HEK293 (cell line): ENCODE measurements around the gene EDIL3.

Experiments
- CTCF ChIA-PET: fragments of 350-600 bp; formaldehyde crosslinking; extraction: SDS; loops from one replicate; lab custom pipeline; 2021; ENCODE audit warnings: antibody characterized with exemption; lab: Yijun Ruan, JAX
- POLR2A ChIA-PET: fragments of 300-600 bp; formaldehyde crosslinking; extraction: SDS; loops from one replicate; lab custom pipeline; 2020; ENCODE audit warnings: antibody characterized with exemption, inconsistent platforms; lab: Yijun Ruan, JAX
- H3K27ac ChIP-seq: fragments of 200-500 bp; sonication (Bioruptor generic); 2 replicates; pipeline ENCODE4 v1.5.1; 2014; ENCODE audit warnings: low read depth, low read length, control low read depth, inconsistent platforms; ENCODE audit errors: extremely low read depth
- H3K36me3 ChIP-seq, 2 experiments: fragments of 200-500 bp in 1 of 2; sonication (Bioruptor generic) in 1 of 2; 1 replicate in 1 of 2; 2 replicates in 1 of 2; pipeline ENCODE4 v1.5.1; 2014 to 2017; ENCODE audit warnings: inconsistent platforms in 2 of 2, low read length in 2 of 2; ENCODE audit not compliant: control insufficient read depth in 2 of 2, insufficient read depth in 1 of 2
- H3K4me1 ChIP-seq: fragments of 200-500 bp; sonication (Bioruptor generic); 2 replicates; pipeline ENCODE4 v1.5.1; 2014; ENCODE audit warnings: mild to moderate bottlenecking, low read length, inconsistent platforms; ENCODE audit not compliant: control insufficient read depth, insufficient read depth
- H3K4me3 ChIP-seq: 2 replicates; pipeline ENCODE4 v1.5.1; 2011; ENCODE audit warnings: low read depth, mild to moderate bottlenecking, control low read depth, low read length, moderate library complexity
- H3K9me3 ChIP-seq: fragments of 200-500 bp; sonication (Bioruptor generic); 2 replicates; pipeline ENCODE4 v1.5.1; 2014; ENCODE audit warnings: low read depth, low read length, inconsistent platforms; ENCODE audit not compliant: control insufficient read depth, insufficient read depth
- BCL11A ChIP-seq: fragments of 450-650 bp; formaldehyde crosslinking; IDR thresholded peaks from 2 replicates; pipeline ENCODE4 v1.5.1; 2016; ENCODE audit warnings: low read depth, missing biosample characterization, missing genetic modification characterization
- GFI1B ChIP-seq: fragments of 450-650 bp; formaldehyde crosslinking; IDR thresholded peaks from 2 replicates; pipeline ENCODE4 v1.5.1; 2016; ENCODE audit warnings: missing biosample characterization, missing genetic modification characterization
- HOXD13 ChIP-seq: sonication (generic); formaldehyde crosslinking; IDR thresholded peaks from 2 replicates; pipeline ENCODE4 v1.8.0; 2022; ENCODE audit warnings: missing genetic modification reagents, borderline replicate concordance
- KLF8 ChIP-seq: fragments of 450-650 bp; formaldehyde crosslinking; IDR thresholded peaks from 2 replicates; pipeline ENCODE4 v1.5.1; 2016; ENCODE audit warnings: missing biosample characterization, missing genetic modification characterization
- KLF9 ChIP-seq: fragments of 450-650 bp; formaldehyde crosslinking; IDR thresholded peaks from 2 replicates; pipeline ENCODE4 v1.5.1; 2016; ENCODE audit warnings: missing biosample characterization, missing genetic modification characterization, low read depth
- TCF7L2 ChIP-seq: IDR thresholded peaks from 2 replicates; pipeline ENCODE4 v1.6.1; 2011; ENCODE audit warnings: low read depth, mild to moderate bottlenecking, inconsistent platforms, low read length, moderate library complexity, borderline replicate concordance
- YY2 ChIP-seq: fragments of 450-650 bp; formaldehyde crosslinking; IDR thresholded peaks from 2 replicates; pipeline ENCODE4 v1.5.1; 2016; ENCODE audit warnings: missing biosample characterization, missing genetic modification characterization
- ZFP3 ChIP-seq: fragments of 450-650 bp; formaldehyde crosslinking; IDR thresholded peaks from 2 replicates; pipeline ENCODE4 v1.5.1; 2016; ENCODE audit warnings: low read depth, missing biosample characterization, missing genetic modification characterization
- ZNF138 ChIP-seq: fragments of 450-650 bp; formaldehyde crosslinking; IDR thresholded peaks from 2 replicates; pipeline ENCODE4 v1.5.1; 2016; ENCODE audit warnings: missing biosample characterization, missing genetic modification characterization, borderline replicate concordance
- ZNF146 ChIP-seq: fragments of 450-650 bp; formaldehyde crosslinking; IDR thresholded peaks from 2 replicates; pipeline ENCODE4 v1.5.1; 2016; ENCODE audit warnings: missing biosample characterization, missing genetic modification characterization
- ZNF169 ChIP-seq: fragments of 450-650 bp; formaldehyde crosslinking; IDR thresholded peaks from 2 replicates; pipeline ENCODE4 v1.5.1; 2016; ENCODE audit warnings: missing biosample characterization, missing genetic modification characterization
- ZNF274 ChIP-seq, 2 experiments: fragments of 200-500 bp in 1 of 2; fragments of 450-650 bp in 1 of 2; sonication (Bioruptor generic) in 1 of 2; formaldehyde crosslinking in 1 of 2; IDR thresholded peaks; 2 replicates each; pipeline versions ENCODE4 v1.5.1 to v1.6.1; 2014 to 2016; ENCODE audit warnings: borderline replicate concordance in 1 of 2, inconsistent platforms in 1 of 2, low read length in 1 of 2, missing biosample characterization in 1 of 2, missing genetic modification characterization in 1 of 2
- ZNF350 ChIP-seq: fragments of 450-650 bp; formaldehyde crosslinking; IDR thresholded peaks from 2 replicates; pipeline ENCODE4 v1.5.0; 2017; ENCODE audit warnings: missing biosample characterization, mild to moderate bottlenecking, missing genetic modification characterization
- ZNF354C ChIP-seq: fragments of 450-650 bp; formaldehyde crosslinking; IDR thresholded peaks from 2 replicates; pipeline ENCODE4 v1.5.1; 2016; ENCODE audit warnings: missing biosample characterization, missing genetic modification characterization, low read depth, borderline replicate concordance
- ZNF510 ChIP-seq: fragments of 450-650 bp; formaldehyde crosslinking; IDR thresholded peaks from 2 replicates; pipeline ENCODE4 v1.5.1; 2018; ENCODE audit warnings: mild to moderate bottlenecking, missing genetic modification characterization, missing biosample characterization; ENCODE audit not compliant: insufficient replicate concordance
- ZNF548 ChIP-seq: fragments of 450-650 bp; formaldehyde crosslinking; IDR thresholded peaks from 2 replicates; pipeline ENCODE4 v1.5.1; 2016; ENCODE audit warnings: missing biosample characterization, missing genetic modification characterization
- ZNF555 ChIP-seq: fragments of 450-650 bp; formaldehyde crosslinking; conservative IDR thresholded peaks from 2 replicates; pipeline ENCODE4 v1.5.1; 2017; ENCODE audit warnings: missing biosample characterization, mild to moderate bottlenecking, missing genetic modification characterization, inconsistent platforms
- ZNF600 ChIP-seq: fragments of 450-650 bp; formaldehyde crosslinking; IDR thresholded peaks from 2 replicates; pipeline ENCODE4 v1.5.1; 2016; ENCODE audit warnings: missing biosample characterization, missing genetic modification characterization
- ZNF623 ChIP-seq: fragments of 450-650 bp; formaldehyde crosslinking; IDR thresholded peaks from 2 replicates; pipeline ENCODE4 v1.5.1; 2016; ENCODE audit warnings: missing biosample characterization, missing genetic modification characterization
- ZSCAN16 ChIP-seq: fragments of 450-650 bp; formaldehyde crosslinking; IDR thresholded peaks from 2 replicates; pipeline ENCODE4 v1.5.1; 2016; ENCODE audit warnings: missing biosample characterization, missing genetic modification characterization
- TF ChIP-seq, protein P1 (sequence below): fragments of 450-650 bp; formaldehyde crosslinking; optimal IDR thresholded peaks from 2 replicates; pipeline ENCODE3; 2016; ENCODE audit warnings: missing biosample characterization, mild to moderate bottlenecking, missing genetic modification characterization
- TF ChIP-seq, protein P2 (sequence below): fragments of 450-650 bp; formaldehyde crosslinking; IDR thresholded peaks from 2 replicates; pipeline ENCODE4 v1.5.1; 2016; ENCODE audit warnings: missing biosample characterization, missing genetic modification characterization
- TF ChIP-seq, protein P3 (sequence below): sonication (generic); formaldehyde crosslinking; IDR thresholded peaks from 2 replicates; pipeline ENCODE4 v1.8.1; 2022; ENCODE audit warnings: mild to moderate bottlenecking, moderate library complexity, missing genetic modification reagents
- TF ChIP-seq, protein P4 (sequence below): fragments of 450-650 bp; formaldehyde crosslinking; IDR thresholded peaks from 2 replicates; pipeline ENCODE4 v1.5.1; 2017; ENCODE audit warnings: missing biosample characterization, missing genetic modification characterization

The EDIL3 gene

DNA sequence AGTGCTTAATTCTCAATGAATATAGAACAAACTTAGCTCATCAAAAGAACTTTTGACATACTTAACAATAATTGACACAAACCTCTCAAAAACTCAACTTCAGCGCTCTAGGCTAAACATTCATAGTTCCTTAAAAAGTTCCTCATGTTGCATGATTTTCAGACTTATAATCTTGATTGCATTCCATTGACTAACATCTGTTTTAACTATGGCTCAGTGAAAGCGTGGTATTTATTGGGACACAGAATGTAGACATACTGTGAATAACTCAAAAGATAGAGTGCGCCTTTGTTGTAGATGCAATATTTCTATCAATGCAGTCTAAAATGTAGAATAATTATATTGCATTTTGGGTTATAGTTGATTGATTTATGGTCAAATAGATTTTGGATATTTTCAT is 436.9 kb downstream of the EDIL3 start:
- no peaks in the 10 kb centered on the region for H3K36me3 ChIP-seq
- POLR2A ChIA-PET: interaction anchor here (0.6 kb wide), 1 partner anchor 167 kb away, joined by 4 read pairs; no protein-coding TSS in a partner anchor
- TF ChIP-seq ZNF169 (tag by site-specific recombination): no peak
- no peak for TF ChIP-seq YY2 (tag by site-specific recombination)
- TF ChIP-seq ZNF138: no peak
- no peak for TF ChIP-seq ZNF354C (tag by site-specific recombination)
- TF ChIP-seq KLF9 (tag by site-specific recombination): no peak
- TF ChIP-seq KLF8: no peak
- TF ChIP-seq ZNF548 (tag by site-specific recombination): no peak
- no peak for TF ChIP-seq BCL11A (tag by site-specific recombination)
- TF ChIP-seq, all 188 proteins: peak for 0
- H3K4me3 ChIP-seq: no peak overlapping the region
- no peaks in the 10 kb centered on the region for H3K4me1 ChIP-seq
- CTCF ChIA-PET: no interaction called here
- no peaks in the 10 kb centered on the region for H3K9me3 ChIP-seq
- no peak overlapping the region for H3K27ac ChIP-seq

DNA sequence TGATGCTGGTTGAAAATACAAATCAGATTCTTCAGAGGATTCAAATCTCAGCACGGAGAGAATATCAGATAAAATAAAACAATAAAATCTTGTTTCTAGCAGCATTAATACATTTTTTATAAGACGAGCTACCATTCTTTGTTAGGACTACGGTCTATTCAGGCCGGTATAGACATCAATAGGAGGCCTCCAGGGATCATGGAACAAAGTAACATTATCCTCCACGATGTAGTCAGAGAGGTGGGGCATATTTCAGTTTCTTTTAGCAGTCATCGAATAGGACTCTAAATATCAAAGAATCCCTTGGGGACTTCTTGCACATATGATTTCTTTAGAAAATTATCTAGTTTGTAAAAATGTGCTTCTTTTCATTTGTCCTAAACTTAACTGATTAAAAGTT is 438.2 kb downstream of the EDIL3 start:
- Histone ChIP-seq H3K9me3 (no peaks in the 10 kb centered on the region), H3K4me1 (no peaks in the 10 kb centered on the region), H3K4me3 (no peak overlapping the region), H3K27ac (no peak overlapping the region), H3K36me3 (no peaks in the 10 kb centered on the region)
- ChIA-PET CTCF (interaction anchor here (0.7 to 1.0 kb wide), 2 partner anchors 19 to 21 kb away, joined by 3 to 4 read pairs; no protein-coding TSS in a partner anchor), POLR2A (no interaction called here)
- TF ChIP-seq ZNF555 (tag by site-specific recombination) (no peak), ZNF600 (no peak), ZFP3 (tag by site-specific recombination) (no peak), GFI1B (tag by site-specific recombination) (no peak), HOXD13 (CRISPR knock-in tag) (no peak), ZSCAN16 (no peak), ZNF510 (tag by site-specific recombination) (no peak), TCF7L2 (no peak), ZNF146 (no peak), ZNF274 (IDR thresholded peaks at IDR 0.05; ENCODE audit: low read length) (no peak), ZNF274 (tag by site-specific recombination; IDR thresholded peaks at IDR 0.05; ENCODE audit: borderline replicate concordance) (no peak), ZNF350 (tag by site-specific recombination) (no peak), ZNF623 (tag by site-specific recombination) (no peak)
- TF ChIP-seq, protein P1, sequence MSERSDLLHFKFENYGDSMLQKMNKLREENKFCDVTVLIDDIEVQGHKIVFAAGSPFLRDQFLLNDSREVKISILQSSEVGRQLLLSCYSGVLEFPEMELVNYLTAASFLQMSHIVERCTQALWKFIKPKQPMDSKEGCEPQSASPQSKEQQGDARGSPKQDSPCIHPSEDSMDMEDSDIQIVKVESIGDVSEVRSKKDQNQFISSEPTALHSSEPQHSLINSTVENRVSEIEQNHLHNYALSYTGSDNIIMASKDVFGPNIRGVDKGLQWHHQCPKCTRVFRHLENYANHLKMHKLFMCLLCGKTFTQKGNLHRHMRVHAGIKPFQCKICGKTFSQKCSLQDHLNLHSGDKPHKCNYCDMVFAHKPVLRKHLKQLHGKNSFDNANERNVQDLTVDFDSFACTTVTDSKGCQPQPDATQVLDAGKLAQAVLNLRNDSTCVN (tag by site-specific recombination): no peak
- TF ChIP-seq, protein P2, sequence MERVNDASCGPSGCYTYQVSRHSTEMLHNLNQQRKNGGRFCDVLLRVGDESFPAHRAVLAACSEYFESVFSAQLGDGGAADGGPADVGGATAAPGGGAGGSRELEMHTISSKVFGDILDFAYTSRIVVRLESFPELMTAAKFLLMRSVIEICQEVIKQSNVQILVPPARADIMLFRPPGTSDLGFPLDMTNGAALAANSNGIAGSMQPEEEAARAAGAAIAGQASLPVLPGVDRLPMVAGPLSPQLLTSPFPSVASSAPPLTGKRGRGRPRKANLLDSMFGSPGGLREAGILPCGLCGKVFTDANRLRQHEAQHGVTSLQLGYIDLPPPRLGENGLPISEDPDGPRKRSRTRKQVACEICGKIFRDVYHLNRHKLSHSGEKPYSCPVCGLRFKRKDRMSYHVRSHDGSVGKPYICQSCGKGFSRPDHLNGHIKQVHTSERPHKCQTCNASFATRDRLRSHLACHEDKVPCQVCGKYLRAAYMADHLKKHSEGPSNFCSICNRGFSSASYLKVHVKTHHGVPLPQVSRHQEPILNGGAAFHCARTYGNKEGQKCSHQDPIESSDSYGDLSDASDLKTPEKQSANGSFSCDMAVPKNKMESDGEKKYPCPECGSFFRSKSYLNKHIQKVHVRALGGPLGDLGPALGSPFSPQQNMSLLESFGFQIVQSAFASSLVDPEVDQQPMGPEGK (tag by site-specific recombination): no peak
- TF ChIP-seq, protein P3, sequence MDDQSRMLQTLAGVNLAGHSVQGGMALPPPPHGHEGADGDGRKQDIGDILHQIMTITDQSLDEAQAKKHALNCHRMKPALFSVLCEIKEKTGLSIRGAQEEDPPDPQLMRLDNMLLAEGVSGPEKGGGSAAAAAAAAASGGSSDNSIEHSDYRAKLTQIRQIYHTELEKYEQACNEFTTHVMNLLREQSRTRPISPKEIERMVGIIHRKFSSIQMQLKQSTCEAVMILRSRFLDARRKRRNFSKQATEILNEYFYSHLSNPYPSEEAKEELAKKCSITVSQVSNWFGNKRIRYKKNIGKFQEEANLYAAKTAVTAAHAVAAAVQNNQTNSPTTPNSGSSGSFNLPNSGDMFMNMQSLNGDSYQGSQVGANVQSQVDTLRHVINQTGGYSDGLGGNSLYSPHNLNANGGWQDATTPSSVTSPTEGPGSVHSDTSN: no peak
- TF ChIP-seq, protein P4, sequence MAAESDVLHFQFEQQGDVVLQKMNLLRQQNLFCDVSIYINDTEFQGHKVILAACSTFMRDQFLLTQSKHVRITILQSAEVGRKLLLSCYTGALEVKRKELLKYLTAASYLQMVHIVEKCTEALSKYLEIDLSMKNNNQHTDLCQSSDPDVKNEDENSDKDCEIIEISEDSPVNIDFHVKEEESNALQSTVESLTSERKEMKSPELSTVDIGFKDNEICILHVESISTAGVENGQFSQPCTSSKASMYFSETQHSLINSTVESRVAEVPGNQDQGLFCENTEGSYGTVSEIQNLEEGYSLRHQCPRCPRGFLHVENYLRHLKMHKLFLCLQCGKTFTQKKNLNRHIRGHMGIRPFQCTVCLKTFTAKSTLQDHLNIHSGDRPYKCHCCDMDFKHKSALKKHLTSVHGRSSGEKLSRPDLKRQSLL (tag by site-specific recombination): no peak
